Measurements from ENCODE around the gene PCA3. TPM values are rescaled to one million over a fixed set of nuclear protein-coding genes. Genes with fewer than 3 reads are reported as not detected.

PCA3 gene
- total RNA-seq, 1 donor from 2014 or later: not detected

- Mint-ChIP-seq H3K4me1 (ENCODE audit: low read depth) (no peaks in the 10 kb centered on the region), H3K4me3 (ENCODE audit: low read depth) (no peak overlapping the region), H3K36me3 (ENCODE audit: low read depth) (no peaks in the 10 kb centered on the region), H3K27me3 (ENCODE audit: low read depth) (no peaks in the 10 kb centered on the region), H3K27ac (no peak overlapping the region), H3K9me3 (no peaks in the 10 kb centered on the region)
- intact Hi-C loops (cut with micrococcal nuclease): no loop called here
- DNase-seq (ENCODE audit: low spot score): no peak
These were observed 1.9 kb downstream of the PCA3 start for GRCh38 chr9:76766126-76766525.

- no peaks in the 10 kb centered on the region for H3K36me3 Mint-ChIP-seq (ENCODE audit: low read depth)
- H3K9me3 Mint-ChIP-seq: no peaks in the 10 kb centered on the region
- H3K4me1 Mint-ChIP-seq (ENCODE audit: low read depth): no peaks in the 10 kb centered on the region
- H3K27me3 Mint-ChIP-seq (ENCODE audit: low read depth): no peaks in the 10 kb centered on the region
- no peak overlapping the region for H3K27ac Mint-ChIP-seq
- intact Hi-C loops (cut with micrococcal nuclease): no loop called here
- no peak for DNase-seq (ENCODE audit: low spot score)
- H3K4me3 Mint-ChIP-seq (ENCODE audit: low read depth): no peak overlapping the region
These were observed 8.6 kb downstream of the PCA3 start for GRCh38 chr9:76772686-76773445.

- H3K4me3 Mint-ChIP-seq (ENCODE audit: low read depth): no peak overlapping the region
- H3K36me3 Mint-ChIP-seq (ENCODE audit: low read depth): no peaks in the 10 kb centered on the region
- H3K27me3 Mint-ChIP-seq (ENCODE audit: low read depth): no peaks in the 10 kb centered on the region
- H3K27ac Mint-ChIP-seq: no peak overlapping the region
- no peaks in the 10 kb centered on the region for H3K4me1 Mint-ChIP-seq (ENCODE audit: low read depth)
- no peak for DNase-seq (ENCODE audit: low spot score)
- no peaks in the 10 kb centered on the region for H3K9me3 Mint-ChIP-seq
- intact Hi-C loops (cut with micrococcal nuclease): no loop called here
These were observed 20.6 kb downstream of the PCA3 start for GRCh38 chr9:76784881-76785280.

- no peaks in the 10 kb centered on the region for H3K9me3 Mint-ChIP-seq
- H3K4me3 Mint-ChIP-seq (ENCODE audit: low read depth): no peak overlapping the region
- H3K4me1 Mint-ChIP-seq (ENCODE audit: low read depth): no peaks in the 10 kb centered on the region
- no peaks in the 10 kb centered on the region for H3K27me3 Mint-ChIP-seq (ENCODE audit: low read depth)
- DNase-seq (ENCODE audit: low spot score): no peak
- H3K27ac Mint-ChIP-seq: no peak overlapping the region
- intact Hi-C loops (cut with micrococcal nuclease): no loop called here
- H3K36me3 Mint-ChIP-seq (ENCODE audit: low read depth): no peaks in the 10 kb centered on the region
These were observed 21.3 kb downstream of the PCA3 start for GRCh38 chr9:76785501-76785900.

- H3K4me1 Mint-ChIP-seq (ENCODE audit: low read depth): no peaks in the 10 kb centered on the region
- no peaks in the 10 kb centered on the region for H3K36me3 Mint-ChIP-seq (ENCODE audit: low read depth)
- no peaks in the 10 kb centered on the region for H3K9me3 Mint-ChIP-seq
- no peak overlapping the region for H3K4me3 Mint-ChIP-seq (ENCODE audit: low read depth)
- H3K27ac Mint-ChIP-seq: no peak overlapping the region
- DNase-seq (ENCODE audit: low spot score): no peak
- no peaks in the 10 kb centered on the region for H3K27me3 Mint-ChIP-seq (ENCODE audit: low read depth)
- intact Hi-C loops (cut with micrococcal nuclease): no loop called here
These were observed 23.4 kb downstream of the PCA3 start for GRCh38 chr9:76787677-76788076.

GRCh38 chr9:76789840-76790239, 25.6 kb downstream of the PCA3 start:
- no peaks in the 10 kb centered on the region for H3K27me3 Mint-ChIP-seq (ENCODE audit: low read depth)
- H3K27ac Mint-ChIP-seq: no peak overlapping the region
- no peak overlapping the region for H3K4me3 Mint-ChIP-seq (ENCODE audit: low read depth)
- DNase-seq (ENCODE audit: low spot score): no peak
- H3K36me3 Mint-ChIP-seq (ENCODE audit: low read depth): no peaks in the 10 kb centered on the region
- H3K9me3 Mint-ChIP-seq: no peaks in the 10 kb centered on the region
- intact Hi-C loops (cut with micrococcal nuclease): no loop called here
- H3K4me1 Mint-ChIP-seq (ENCODE audit: low read depth): no peaks in the 10 kb centered on the region

GRCh38 chr9:76793784-76794431, 29.7 kb downstream of the PCA3 start:
- intact Hi-C loops (cut with micrococcal nuclease): no loop called here

GRCh38 chr9:76796296-76796695, 32.1 kb downstream of the PCA3 start:
- Mint-ChIP-seq H3K4me1 (ENCODE audit: low read depth) (peaks cover 2% of the 10 kb centered on the region), H3K27ac (no peak overlapping the region), H3K36me3 (ENCODE audit: low read depth) (no peaks in the 10 kb centered on the region), H3K9me3 (no peaks in the 10 kb centered on the region), H3K4me3 (ENCODE audit: low read depth) (no peak overlapping the region), H3K27me3 (ENCODE audit: low read depth) (no peaks in the 10 kb centered on the region)
- DNase-seq (ENCODE audit: low spot score): no peak
- intact Hi-C loops (cut with micrococcal nuclease): no loop called here

More at GRCh38 chr9:76793784-76794431, 29.7 kb downstream of the PCA3 start:
- Mint-ChIP-seq H3K27ac (no peak overlapping the region), H3K36me3 (ENCODE audit: low read depth) (no peaks in the 10 kb centered on the region), H3K4me1 (ENCODE audit: low read depth) (peaks cover 2% of the 10 kb centered on the region), H3K27me3 (ENCODE audit: low read depth) (no peaks in the 10 kb centered on the region), H3K9me3 (no peaks in the 10 kb centered on the region), H3K4me3 (ENCODE audit: low read depth) (no peak overlapping the region)
- DNase-seq (ENCODE audit: low spot score): no peak

- intact Hi-C loops (cut with micrococcal nuclease): no loop called here
- H3K4me1 Mint-ChIP-seq (ENCODE audit: low read depth): peaks cover 2% of the 10 kb centered on the region
- DNase-seq (ENCODE audit: low spot score): no peak
- H3K9me3 Mint-ChIP-seq: no peaks in the 10 kb centered on the region
- H3K4me3 Mint-ChIP-seq (ENCODE audit: low read depth): no peak overlapping the region
- no peaks in the 10 kb centered on the region for H3K36me3 Mint-ChIP-seq (ENCODE audit: low read depth)
- no peak overlapping the region for H3K27ac Mint-ChIP-seq
- H3K27me3 Mint-ChIP-seq (ENCODE audit: low read depth): no peaks in the 10 kb centered on the region
These were observed 34.3 kb downstream of the PCA3 start for GRCh38 chr9:76798527-76798926.

- H3K4me1 Mint-ChIP-seq (ENCODE audit: low read depth): peaks cover 2% of the 10 kb centered on the region
- H3K27me3 Mint-ChIP-seq (ENCODE audit: low read depth): no peaks in the 10 kb centered on the region
- intact Hi-C loops (cut with micrococcal nuclease): no loop called here
- H3K4me3 Mint-ChIP-seq (ENCODE audit: low read depth): no peak overlapping the region
- no peaks in the 10 kb centered on the region for H3K9me3 Mint-ChIP-seq
- DNase-seq (ENCODE audit: low spot score): no peak
- H3K36me3 Mint-ChIP-seq (ENCODE audit: low read depth): no peaks in the 10 kb centered on the region
- no peak overlapping the region for H3K27ac Mint-ChIP-seq
These were observed 35.2 kb downstream of the PCA3 start for GRCh38 chr9:76799473-76799872.

GRCh38 chr9:76800901-76801300, 36.7 kb downstream of the PCA3 start:
- Mint-ChIP-seq H3K27me3 (ENCODE audit: low read depth) (no peaks in the 10 kb centered on the region), H3K27ac (no peak overlapping the region), H3K4me1 (ENCODE audit: low read depth) (peaks cover 2% of the 10 kb centered on the region), H3K36me3 (ENCODE audit: low read depth) (no peaks in the 10 kb centered on the region), H3K9me3 (no peaks in the 10 kb centered on the region), H3K4me3 (ENCODE audit: low read depth) (no peak overlapping the region)
- DNase-seq (ENCODE audit: low spot score): no peak
- intact Hi-C loops (cut with micrococcal nuclease): no loop called here

GRCh38 chr9:76803083-76803482, 38.8 kb downstream of the PCA3 start:
- no peaks in the 10 kb centered on the region for H3K9me3 Mint-ChIP-seq
- intact Hi-C loops (cut with micrococcal nuclease): no loop called here
- H3K4me1 Mint-ChIP-seq (ENCODE audit: low read depth): peaks cover 2% of the 10 kb centered on the region
- no peak overlapping the region for H3K27ac Mint-ChIP-seq
- no peak overlapping the region for H3K4me3 Mint-ChIP-seq (ENCODE audit: low read depth)
- H3K27me3 Mint-ChIP-seq (ENCODE audit: low read depth): no peaks in the 10 kb centered on the region
- no peaks in the 10 kb centered on the region for H3K36me3 Mint-ChIP-seq (ENCODE audit: low read depth)
- no peak for DNase-seq (ENCODE audit: low spot score)

GRCh38 chr9:76803762-76804161, 39.5 kb downstream of the PCA3 start:
- H3K27ac Mint-ChIP-seq: no peak overlapping the region
- H3K27me3 Mint-ChIP-seq (ENCODE audit: low read depth): no peaks in the 10 kb centered on the region
- H3K4me1 Mint-ChIP-seq (ENCODE audit: low read depth): no peaks in the 10 kb centered on the region
- no peak overlapping the region for H3K4me3 Mint-ChIP-seq (ENCODE audit: low read depth)
- no peaks in the 10 kb centered on the region for H3K9me3 Mint-ChIP-seq
- intact Hi-C loops (cut with micrococcal nuclease): no loop called here
- no peaks in the 10 kb centered on the region for H3K36me3 Mint-ChIP-seq (ENCODE audit: low read depth)
- DNase-seq (ENCODE audit: low spot score): no peak
